ENCODE measurements around the gene ABTB2. TPM values are rescaled to one million over a fixed set of nuclear protein-coding genes. Genes with fewer than 3 reads are reported as not detected.
A peak's percentile ranks its signal among the peaks of the same experiment; 100 is the strongest.

The ABTB2 gene
- polyA plus RNA-seq, 1 of the 3 experiments (the other 2 are of a cell fraction): 7.8 TPM

- no peak overlapping the region for H3K4me3 ChIP-seq (ENCODE audit: low read depth in 2 of 2, low read length in 1 of 2)
- H3F3A ChIP-seq (replicated peaks; ENCODE audit: insufficient read depth): peaks cover 8% of the 10 kb centered on the region
- H3K9ac ChIP-seq: no peak overlapping the region
- TF ChIP-seq FOSL2 (IDR thresholded peaks at IDR 0.05; ENCODE audit: borderline replicate concordance, low read depth): no peak
- TF ChIP-seq TCF12 (IDR thresholded peaks at IDR 0.05): no peak
- no peak for TF ChIP-seq FOXJ3 (CRISPR knock-in tag; IDR thresholded peaks at IDR 0.05)
- no peak for TF ChIP-seq NRF1 (IDR thresholded peaks at IDR 0.05; ENCODE audit: low read depth, low read length)
- TF ChIP-seq YY1 (IDR thresholded peaks at IDR 0.05; ENCODE audit: low read depth): no peak
- no peak for TF ChIP-seq EP300 (IDR thresholded peaks at IDR 0.05; ENCODE audit: borderline replicate concordance in 1 of 2, low read depth in 1 of 2, low read length in 1 of 2)
- no peak for TF ChIP-seq POLR2AphosphoS5 (IDR thresholded peaks at IDR 0.05; ENCODE audit: low read depth, low read length)
- TF ChIP-seq MAX (IDR thresholded peaks at IDR 0.05; ENCODE audit: low read depth): no peak
- no peak for TF ChIP-seq SMC3 (IDR thresholded peaks at IDR 0.05; ENCODE audit: low read depth, low read length)
- TF ChIP-seq TEAD4 (IDR thresholded peaks at IDR 0.05; ENCODE audit: borderline replicate concordance, insufficient read depth): no peak
- TF ChIP-seq ELF1 (IDR thresholded peaks at IDR 0.05): no peak
- no peak for TF ChIP-seq ZBTB33 (IDR thresholded peaks at IDR 0.05; ENCODE audit: borderline replicate concordance, low read depth)
- TF ChIP-seq NFIC (IDR thresholded peaks at IDR 0.05; ENCODE audit: borderline replicate concordance): no peak
- no peak for TF ChIP-seq JUND (IDR thresholded peaks at IDR 0.05)
- no peak for TF ChIP-seq CTCF (IDR thresholded peaks at IDR 0.05)
- no peak for TF ChIP-seq TAF1 (IDR thresholded peaks at IDR 0.05; ENCODE audit: borderline replicate concordance, low read depth, low read length)
- no peak for TF ChIP-seq RCOR1 (IDR thresholded peaks at IDR 0.05; ENCODE audit: low read length)
- TF ChIP-seq FOXM1 (IDR thresholded peaks at IDR 0.05; ENCODE audit: low read depth): no peak
- TF ChIP-seq RFX5 (IDR thresholded peaks at IDR 0.05; ENCODE audit: low read length): no peak
- H2AFZ ChIP-seq (ENCODE audit: low read depth): no peak overlapping the region
- ChIA-PET CTCF (interaction anchor here (1.6 to 5.3 kb wide), 2 partner anchors 15 to 169 kb away, joined by 5 to 26 read pairs; partner anchors contain the start of gene ABTB2), POLR2A (no interaction called here)
- no peaks in the 10 kb centered on the region for H4K20me1 ChIP-seq (ENCODE audit: insufficient read depth)
- H3K79me2 ChIP-seq (ENCODE audit: insufficient read depth): no peaks in the 10 kb centered on the region
- H3K27me3 ChIP-seq (ENCODE audit: insufficient read depth): no peaks in the 10 kb centered on the region
- H3K9me3 ChIP-seq: no peaks in the 10 kb centered on the region
- H3K4me1 ChIP-seq (ENCODE audit: control insufficient read depth in 1 of 2, insufficient read depth in 2 of 2, low read depth in 1 of 2, low read length in 1 of 2): peaks cover 45 to 56% of the 10 kb centered on the region in 2 experiments
- H3K27ac ChIP-seq (ENCODE audit: low read depth in 2 of 2, low read length in 1 of 2): peak overlapping the region in 1 of 2 experiments; percentile 40; a peak in 1 of 4 replicates
- no peak for DNase-seq
- no peaks in the 10 kb centered on the region for H3K9me2 ChIP-seq
- H3K4me2 ChIP-seq: peak overlapping the region; percentile 31; the same call in 1 of the 2 replicates
- H3K36me3 ChIP-seq (replicated peaks in 1 of 2; ENCODE audit: control insufficient read depth in 1 of 2, insufficient read depth in 2 of 2, low read length in 1 of 2): no peaks in the 10 kb centered on the region
- WGBS (ENCODE audit: low lambda C conversion rate): 93% methylated on average over 6 of the region's 6 CpGs
Measured at GRCh38 chr11:34343686-34344085, 14.1 kb downstream of the ABTB2 start.

Data from SK-N-SH (cell line).